EL (cell line): ENCODE results near the gene MED12L.

Experiments
- DNase-seq: peaks from one replicate; pipeline ENCODE4 v3.0.0-alpha.2; 2016

The MED12L gene

GRCh38 chr3:151476344-151477018, 391.0 kb downstream of the MED12L start:
- no peak for DNase-seq

GRCh38 chr3:151477591-151478334, 392.3 kb downstream of the MED12L start:
- no peak for DNase-seq

GRCh38 chr3:151478335-151478697, 392.9 kb downstream of the MED12L start:
- no peak for DNase-seq

DNA sequence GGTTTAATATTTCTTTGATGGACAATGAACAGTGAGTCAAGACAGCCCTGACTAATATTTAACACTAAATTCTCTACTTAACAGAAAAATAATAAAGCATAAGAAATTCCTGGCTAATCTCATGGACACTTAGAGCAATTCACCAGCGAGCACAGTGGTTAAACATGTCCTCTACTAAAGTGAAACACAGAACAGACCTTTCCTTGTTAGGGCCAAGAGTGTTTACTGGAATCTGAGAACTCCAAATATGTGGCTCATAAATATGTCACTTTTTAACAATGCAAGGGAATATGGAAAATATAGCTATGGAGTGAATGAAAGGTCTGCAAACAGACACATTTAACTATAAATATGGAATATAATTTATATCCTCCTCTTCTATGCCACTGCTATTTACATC, 394.0 kb downstream of the MED12L start:
- no peak for DNase-seq

DNA sequence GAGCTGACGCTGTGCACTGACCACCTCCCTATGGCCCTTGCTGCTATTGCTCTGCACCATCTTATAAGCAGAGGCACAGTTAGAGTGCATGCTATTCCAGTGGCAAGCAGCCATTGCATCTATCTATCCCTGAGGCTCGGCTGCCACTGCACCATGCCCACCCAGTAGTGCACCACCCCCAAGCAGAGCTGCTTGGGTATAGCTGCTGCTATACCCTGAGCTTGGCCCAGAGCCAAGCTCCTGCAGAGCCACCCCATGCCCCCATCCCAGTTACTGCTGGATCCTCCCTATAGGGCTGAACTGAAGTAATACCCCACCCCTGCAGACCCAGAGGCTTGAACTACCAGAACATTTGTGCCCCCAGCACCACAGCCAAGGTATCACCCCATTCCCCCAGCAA, 395.0 kb downstream of the MED12L start:
- no peak for DNase-seq

DNA sequence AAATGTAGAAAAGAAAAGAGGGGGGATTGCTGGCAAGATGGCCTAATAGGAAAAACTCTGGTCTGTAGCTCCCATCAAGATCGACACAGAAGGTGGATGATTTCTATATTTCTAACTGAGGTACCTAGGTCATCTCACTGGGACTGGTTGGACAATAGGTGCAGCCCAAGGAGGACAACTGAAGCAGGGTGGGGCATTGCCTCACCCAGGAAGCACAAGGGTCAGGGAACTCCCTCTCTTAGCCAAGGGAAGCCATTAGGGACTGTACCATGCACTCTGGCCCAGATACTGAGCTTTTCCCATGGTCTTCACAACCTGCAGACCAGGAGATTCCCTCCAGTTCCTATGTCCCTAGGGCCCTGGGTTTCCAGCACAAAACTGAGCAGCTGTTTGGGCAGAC, 398.0 kb downstream of the MED12L start:
- DNase-seq: no peak

GRCh38 chr3:151483961-151484520, 398.6 kb downstream of the MED12L start:
- no peak for DNase-seq
